Heart left ventricle (tissue), 13 donors: ENCODE data around the gene EFCAB12.

ENCODE experiments used
- CTCF ChIP-seq, 12 donors: fragments of 200-600 bp; sonication (generic) in 4 of 12; IDR thresholded peaks; one replicate each; pipeline versions ENCODE4 v1.5.0 to v1.8.0; 2018 to 2022; ENCODE audit warnings: antibody characterized with exemption in 12 of 12, mild to moderate bottlenecking in 5 of 12
- POLR2A ChIP-seq, 2 donors: fragments of 450-650 bp; IDR thresholded peaks; one replicate each; pipeline ENCODE4 v1.6.1; 2017; ENCODE audit warnings: antibody characterized with exemption in 2 of 2, mild to moderate bottlenecking in 2 of 2, moderate library complexity in 2 of 2
- donor health status: ischemic (EF 13 %, LVEDD 7.1; RV severe dilation, severe dysfunction).
- donor health status: DM: no; HTN: yes; CAD: no.
- donor health status: DM: no; HTN: no; CAD: no.
- donor health status: ischemic (EF 25% LVEDD 6.9; RV normal size, moderate dysfunction).
- donor health status: ischemic (EF 25% LVEDD 5.7; RV mildly dilated, moderate dysfunction).
- donor health status: ischemic (EF 35%, LVEDD 5.7; RV mildly dilated, moderate dysfunction).
- donor health status: nonischemic (EF 11% LVEDD 7.7; RV severe dilation, severe dysfunction).
- donor health status: DM: yes; HTN: yes; CAD: no.
- donor health status: PGD.
- donor health status: ischemic (EF 29% LVEDD 5.4; RV normal size, mild dysfunction).
- donor health status: nonischemic (EF 23%, LVEDD 6.1; RV moderate dilation, normal function).

DNA sequence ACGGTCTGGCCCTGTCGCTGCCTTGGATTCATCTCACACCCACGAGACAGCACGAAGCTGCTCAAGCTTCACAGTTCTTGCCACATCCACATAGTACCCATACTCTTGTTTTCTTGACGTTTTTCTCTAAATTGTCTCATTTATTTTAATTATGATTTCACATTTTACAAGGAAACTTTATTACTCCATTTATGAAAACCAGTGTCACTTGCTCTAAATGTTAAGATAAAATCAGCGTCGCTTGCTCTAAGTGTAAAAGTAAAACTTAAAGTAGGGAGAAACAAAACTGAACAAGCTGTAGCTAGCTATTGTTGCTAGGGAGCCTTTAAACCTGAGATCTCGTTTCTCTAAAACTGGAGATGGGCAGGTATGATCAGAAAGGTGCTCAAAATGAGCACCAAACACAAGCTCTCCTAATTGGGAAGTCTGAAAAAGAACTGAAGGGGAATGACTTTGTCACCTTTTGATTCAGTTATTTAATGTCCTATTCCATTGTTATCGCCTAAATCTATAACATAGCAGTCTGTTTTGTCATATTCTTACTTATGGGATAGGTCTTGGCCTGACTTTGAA, 12.3 kb upstream of the EFCAB12 start:
- TF ChIP-seq POLR2A (IDR thresholded peaks at IDR 0.05) (no peak), CTCF (IDR thresholded peaks at IDR 0.05) (no peak)
